Fibroblast of lung (primary cell): Measurements from ENCODE around the gene SLC39A12. TPM values are rescaled to one million over a fixed set of nuclear protein-coding genes. Genes with fewer than 3 reads are reported as not detected.

ENCODE experiments used
- DNase-seq, 2 donors: peaks; one replicate each; pipeline versions ENCODE4 v3.0.0 to v3.0.0-alpha.2; 2010; ENCODE audit warnings: low read depth in 2 of 2
- H2AFZ ChIP-seq: 2 replicates; pipeline ENCODE4 v1.5.1; 2012; ENCODE audit warnings: low read length, control low read depth, inconsistent platforms
- H3K27ac ChIP-seq: 2 replicates; pipeline ENCODE4 v1.5.1; 2011; ENCODE audit warnings: low read length, control low read depth; ENCODE audit not compliant: insufficient read depth
- H3K27me3 ChIP-seq: 2 replicates; pipeline ENCODE4 v1.5.1; 2011; ENCODE audit warnings: mild to moderate bottlenecking, low read length; ENCODE audit not compliant: control insufficient read depth, insufficient read depth
- H3K36me3 ChIP-seq: 2 replicates; pipeline ENCODE4 v1.5.1; 2011; ENCODE audit warnings: low read length; ENCODE audit not compliant: control insufficient read depth, insufficient read depth
- H3K4me1 ChIP-seq: 2 replicates; pipeline ENCODE4 v1.5.1; 2011; ENCODE audit warnings: low read length; ENCODE audit not compliant: control insufficient read depth, insufficient read depth; ENCODE audit errors: extremely low read depth
- H3K4me2 ChIP-seq: 2 replicates; pipeline ENCODE4 v1.5.1; 2011; ENCODE audit warnings: low read length, control low read depth; ENCODE audit not compliant: insufficient read depth; ENCODE audit errors: extremely low read depth
- H3K4me3 ChIP-seq, 4 experiments: fragments of 200-600 bp in 1 of 4; sonication (generic) in 1 of 4; replicated peaks in 1 of 4; 2 replicates each; pipeline ENCODE4 v1.5.1; 2011 to 2016; ENCODE audit warnings: low read length in 4 of 4, low read depth in 3 of 4, mild to moderate bottlenecking in 3 of 4, control low read depth in 2 of 4, inconsistent platforms in 1 of 4, mixed read lengths in 1 of 4; ENCODE audit not compliant: insufficient read depth in 1 of 4; ENCODE audit errors: control extremely low read depth in 1 of 4
- H3K79me2 ChIP-seq: 2 replicates; pipeline ENCODE4 v1.5.1; 2012; ENCODE audit warnings: mild to moderate bottlenecking, low read length, inconsistent platforms; ENCODE audit not compliant: control insufficient read depth, insufficient read depth
- H3K9ac ChIP-seq: 2 replicates; pipeline ENCODE4 v1.5.1; 2011; ENCODE audit warnings: mild to moderate bottlenecking, low read length, control low read depth; ENCODE audit not compliant: insufficient read depth
- H3K9me3 ChIP-seq: 2 replicates; pipeline ENCODE4 v1.5.1; 2012; ENCODE audit warnings: low read depth, low read length; ENCODE audit not compliant: control insufficient read depth, insufficient read depth
- H4K20me1 ChIP-seq: 2 replicates; pipeline ENCODE4 v1.5.1; 2011; ENCODE audit warnings: low read length; ENCODE audit not compliant: control insufficient read depth, insufficient read depth; ENCODE audit errors: extremely low read depth
- CTCF ChIP-seq, 2 donors: IDR thresholded peaks in 1 of 2; conservative IDR thresholded peaks in 1 of 2; 1 replicate in 1 of 2; 2 replicates in 1 of 2; pipeline ENCODE4 v1.5.1; 2011 to 2012; ENCODE audit warnings: low read length in 2 of 2, control low read depth in 1 of 2, inconsistent platforms in 1 of 2, low read depth in 1 of 2, mild to moderate bottlenecking in 1 of 2
- EZH2 ChIP-seq: IDR thresholded peaks from 2 replicates; pipeline ENCODE4 v1.5.1; 2012; ENCODE audit warnings: low read length, control low read depth, mild to moderate bottlenecking; ENCODE audit errors: missing control alignments
- polyA plus RNA-seq, 2 donors: library from polyadenylated mRNA; depleted of rRNA in 1 of 2; stranded (reverse) in 1 of 2; unstranded in 1 of 2; fragments of >200 nt; gene quantifications; 2 replicates each; pipeline ENCODE4 v1.2.1, GENCODE V29; 2011 to 2012; ENCODE audit warnings: missing spikeins in 1 of 2
- total RNA-seq: library from RNA; depleted of rRNA; stranded (reverse); fragments of >200 nt; gene quantifications from 2 replicates; pipeline ENCODE4 v1.2.1, GENCODE V29; 2014

SLC39A12 gene
- total and polyA plus RNA-seq, 2 donors (not counting 1 experiment from before 2014, with no cell fraction given), result not detected

GRCh38 chr10:17980846-17981565, 29.3 kb downstream of the SLC39A12 start:
- TF ChIP-seq EZH2, result no peak
- no peak for TF ChIP-seq CTCF (conservative IDR thresholded peaks at IDR 0.05 in 1 of 2, IDR thresholded peaks at IDR 0.05 in 1 of 2; ENCODE audit: low read depth in 1 of 2, low read length in 2 of 2)
- H3K27me3 ChIP-seq, result no peaks in the 10 kb centered on the region
- no peaks in the 10 kb centered on the region for H4K20me1 ChIP-seq
- peak; percentile 9 to 40 for DNase-seq
- H3K4me1 ChIP-seq, result peaks cover 17% of the 10 kb centered on the region
- no peaks in the 10 kb centered on the region for H3K9me3 ChIP-seq
- no peaks in the 10 kb centered on the region for H3K79me2 ChIP-seq
- peak overlapping the region; percentile 25 for H3K27ac ChIP-seq
- no peaks in the 10 kb centered on the region for H3K36me3 ChIP-seq
- no peak overlapping the region for H3K4me3 ChIP-seq
- no peak overlapping the region for H3K4me2 ChIP-seq
- H2AFZ ChIP-seq, result no peak overlapping the region
- H3K9ac ChIP-seq, result no peak overlapping the region

- TF ChIP-seq EZH2 (no peak), CTCF (conservative IDR thresholded peaks at IDR 0.05 in 1 of 2, IDR thresholded peaks at IDR 0.05 in 1 of 2; ENCODE audit: low read depth in 1 of 2, low read length in 2 of 2) (no peak)
- Histone ChIP-seq H3K27me3 (no peaks in the 10 kb centered on the region), H4K20me1 (no peaks in the 10 kb centered on the region), H3K4me2 (peak overlapping the region; percentile 47), H3K9me3 (no peaks in the 10 kb centered on the region), H3K36me3 (no peaks in the 10 kb centered on the region), H3K27ac (peak overlapping the region; percentile 53), H3K79me2 (no peaks in the 10 kb centered on the region), H2AFZ (no peak overlapping the region), H3K9ac (no peak overlapping the region), H3K4me1 (peaks cover 17% of the 10 kb centered on the region), H3K4me3 (no peak overlapping the region)
- peak; percentile 85 to 91 for DNase-seq
These were observed 30.2 kb downstream of the SLC39A12 start for GRCh38 chr10:17981766-17982380.

- H3K9me3 ChIP-seq, result no peaks in the 10 kb centered on the region
- H3K4me2 ChIP-seq, result peak overlapping the region; percentile 13
- no peaks in the 10 kb centered on the region for H3K27me3 ChIP-seq
- no peak overlapping the region for H3K9ac ChIP-seq
- no peaks in the 10 kb centered on the region for H3K79me2 ChIP-seq
- H3K4me3 ChIP-seq, result no peak overlapping the region
- peaks cover 17% of the 10 kb centered on the region for H3K4me1 ChIP-seq
- peak; percentile 47 to 83 for DNase-seq
- no peak for TF ChIP-seq EZH2
- no peak for TF ChIP-seq CTCF (conservative IDR thresholded peaks at IDR 0.05 in 1 of 2, IDR thresholded peaks at IDR 0.05 in 1 of 2; ENCODE audit: low read depth in 1 of 2, low read length in 2 of 2)
- H4K20me1 ChIP-seq, result no peaks in the 10 kb centered on the region
- H3K27ac ChIP-seq, result no peak overlapping the region
- no peaks in the 10 kb centered on the region for H3K36me3 ChIP-seq
- H2AFZ ChIP-seq, result no peak overlapping the region
These were observed 32.3 kb downstream of the SLC39A12 start for GRCh38 chr10:17984056-17984455.
